ENCODE measurements around the gene GMPR2.

DNA sequence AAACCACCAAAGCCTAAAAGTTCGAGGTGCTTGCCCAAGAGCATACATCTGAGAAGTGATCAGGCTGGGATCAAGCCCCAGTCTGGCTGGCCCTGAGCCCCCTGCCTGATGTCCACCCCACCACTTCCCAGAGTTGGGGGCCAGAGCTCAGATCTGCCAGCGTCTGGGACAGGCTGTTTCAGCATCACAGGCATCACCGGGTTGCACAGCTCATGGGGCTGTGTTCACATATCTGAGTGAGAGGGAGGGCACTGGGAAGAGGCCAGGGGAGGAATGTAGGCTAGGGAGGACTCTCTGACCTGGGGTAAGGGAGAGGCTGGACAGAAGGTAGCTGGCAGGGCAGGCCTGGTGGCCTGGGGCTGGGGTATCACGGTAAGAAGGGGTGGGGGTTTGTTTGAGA lies 24.2 kb downstream of the GMPR2 start:
- no peak for TF ChIP-seq POLR2A (IDR thresholded peaks at IDR 0.05)
- TF ChIP-seq, protein P1, sequence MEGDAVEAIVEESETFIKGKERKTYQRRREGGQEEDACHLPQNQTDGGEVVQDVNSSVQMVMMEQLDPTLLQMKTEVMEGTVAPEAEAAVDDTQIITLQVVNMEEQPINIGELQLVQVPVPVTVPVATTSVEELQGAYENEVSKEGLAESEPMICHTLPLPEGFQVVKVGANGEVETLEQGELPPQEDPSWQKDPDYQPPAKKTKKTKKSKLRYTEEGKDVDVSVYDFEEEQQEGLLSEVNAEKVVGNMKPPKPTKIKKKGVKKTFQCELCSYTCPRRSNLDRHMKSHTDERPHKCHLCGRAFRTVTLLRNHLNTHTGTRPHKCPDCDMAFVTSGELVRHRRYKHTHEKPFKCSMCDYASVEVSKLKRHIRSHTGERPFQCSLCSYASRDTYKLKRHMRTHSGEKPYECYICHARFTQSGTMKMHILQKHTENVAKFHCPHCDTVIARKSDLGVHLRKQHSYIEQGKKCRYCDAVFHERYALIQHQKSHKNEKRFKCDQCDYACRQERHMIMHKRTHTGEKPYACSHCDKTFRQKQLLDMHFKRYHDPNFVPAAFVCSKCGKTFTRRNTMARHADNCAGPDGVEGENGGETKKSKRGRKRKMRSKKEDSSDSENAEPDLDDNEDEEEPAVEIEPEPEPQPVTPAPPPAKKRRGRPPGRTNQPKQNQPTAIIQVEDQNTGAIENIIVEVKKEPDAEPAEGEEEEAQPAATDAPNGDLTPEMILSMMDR (IDR thresholded peaks at IDR 0.05) = no peak
